Ascending aorta (tissue), 2 donors: ENCODE results near the gene CEP295NL. TPM values are rescaled to one million over a fixed set of nuclear protein-coding genes. Genes with fewer than 3 reads are reported as not detected.

Experiments
- DNase-seq, 2 donors: peaks; one replicate each; pipeline ENCODE4 v3.0.0-alpha.2; 2019; ENCODE audit warnings: low spot score in 2 of 2
- H3K27ac ChIP-seq, 2 donors: fragments of 200-600 bp; sonication (generic); one replicate each; pipeline ENCODE4 v1.5.1; 2016 to 2017; ENCODE audit warnings: mild to moderate bottlenecking in 1 of 2
- H3K27me3 ChIP-seq: fragments of 200-600 bp; sonication (generic); one replicate; pipeline ENCODE4 v1.5.1; 2017
- H3K36me3 ChIP-seq, 2 donors: fragments of 200-600 bp; sonication (generic); one replicate each; pipeline ENCODE4 v1.5.1; 2016
- H3K4me1 ChIP-seq, 2 donors: fragments of 200-600 bp; sonication (generic); one replicate each; pipeline ENCODE4 v1.5.1; 2016 to 2017; ENCODE audit warnings: mild to moderate bottlenecking in 1 of 2
- H3K4me3 ChIP-seq, 2 donors: fragments of 200-600 bp; sonication (generic); one replicate each; pipeline ENCODE4 v1.5.1; 2016 to 2017; ENCODE audit warnings: mild to moderate bottlenecking in 1 of 2
- H3K9me3 ChIP-seq, 2 donors: fragments of 200-600 bp; sonication (generic); one replicate each; pipeline ENCODE4 v1.5.1; 2016
- CTCF ChIP-seq, 3 experiments: fragments of 200-600 bp in 2 of 3; fragments of 450-650 bp in 1 of 3; sonication (generic) in 2 of 3; IDR thresholded peaks; one replicate each; pipeline ENCODE4 v1.5.1; 2016 to 2019; ENCODE audit warnings: antibody characterized with exemption in 3 of 3, mild to moderate bottlenecking in 1 of 3, moderate library complexity in 1 of 3
- intact Hi-C: fragments of 100-400 bp; cut with DNase I; formaldehyde crosslinking; loops from one replicate; pipeline ENCODE4 v1.15.1; 2023
- total RNA-seq: library from RNA; depleted of rRNA; stranded (reverse); fragments of >200 nt; gene quantifications from one replicate; pipeline ENCODE4 v1.1.0, GENCODE V29; 2016

The CEP295NL gene
- total RNA-seq, 1 donor from 2014 or later = 10.7 TPM

GRCh38 chr17:78925234-78925633 lies 22.2 kb upstream of the CEP295NL start, which contains the start of gene TIMP2:
TIMP2 (minus strand) TSS chr17:78925387; CDS start chr17:78925088, 299 bp downstream.
- Histone ChIP-seq H3K27ac (peak within 1 kb of the TSS; percentile 92 to 96), H3K27me3 (no peaks in the 10 kb centered on the region), H3K36me3 (no peaks in the 10 kb centered on the region), H3K4me1 (peaks cover 25 to 55% of the 10 kb centered on the region in 2 donors), H3K9me3 (no peaks in the 10 kb centered on the region), H3K4me3 (peak within 1 kb of the TSS; percentile 94 to 98)
- TF ChIP-seq CTCF (IDR thresholded peaks at IDR 0.05) = peak in 1 of 3 experiments; percentile 8
- DNase-seq = peak; percentile 43 to 90
- intact Hi-C loops = loop anchor here (1.0 to 2.0 kb wide), 6 partner anchors 9 to 84 kb away; partner anchors contain the start of gene USP36

GRCh38 chr17:78924481-78925151 lies 21.6 kb upstream of the CEP295NL start:
- peaks cover 25 to 61% of the 10 kb centered on the region in 2 donors for H3K4me1 ChIP-seq
- intact Hi-C loops = loop anchor here (1.0 to 2.0 kb wide), 6 partner anchors 10 to 84 kb away; partner anchors contain the start of gene USP36

GRCh38 chr17:78923660-78924453 lies 20.9 kb upstream of the CEP295NL start:
- Histone ChIP-seq H3K27ac (peak overlapping the region; percentile 82 to 96), H3K36me3 (no peaks in the 10 kb centered on the region), H3K9me3 (no peaks in the 10 kb centered on the region), H3K4me1 (peaks cover 25 to 66% of the 10 kb centered on the region in 2 donors), H3K27me3 (no peaks in the 10 kb centered on the region), H3K4me3 (peak overlapping the region; percentile 94 to 98)
- DNase-seq = no peak
- TF ChIP-seq CTCF (IDR thresholded peaks at IDR 0.05) = no peak
- intact Hi-C loops = loop anchor here (2.0 kb wide), 5 partner anchors 15 to 83 kb away; partner anchors contain the start of gene USP36

More at GRCh38 chr17:78924481-78925151, 21.6 kb upstream of the CEP295NL start:
- Histone ChIP-seq H3K36me3 (no peaks in the 10 kb centered on the region), H3K4me3 (peak overlapping the region; percentile 94 to 98), H3K27ac (peak overlapping the region; percentile 82 to 96), H3K27me3 (no peaks in the 10 kb centered on the region), H3K9me3 (no peaks in the 10 kb centered on the region)
- TF ChIP-seq CTCF (IDR thresholded peaks at IDR 0.05) = no peak
- no peak for DNase-seq

GRCh38 chr17:78922816-78923498 lies 20.0 kb upstream of the CEP295NL start:
- no peaks in the 10 kb centered on the region for H3K9me3 ChIP-seq
- no peak for DNase-seq
- intact Hi-C loops = no loop called here
- H3K36me3 ChIP-seq = no peaks in the 10 kb centered on the region
- peaks cover 25 to 71% of the 10 kb centered on the region in 2 donors for H3K4me1 ChIP-seq
- H3K4me3 ChIP-seq = peak overlapping the region; percentile 94 to 98
- no peaks in the 10 kb centered on the region for H3K27me3 ChIP-seq
- TF ChIP-seq CTCF (IDR thresholded peaks at IDR 0.05) = no peak
- peak overlapping the region; percentile 82 to 96 for H3K27ac ChIP-seq

- TF ChIP-seq CTCF (IDR thresholded peaks at IDR 0.05) = no peak
- H3K36me3 ChIP-seq = peaks cover 0 to 3% of the 10 kb centered on the region in 2 donors
- H3K27ac ChIP-seq = peak overlapping the region; percentile 82 to 96
- no peaks in the 10 kb centered on the region for H3K27me3 ChIP-seq
- H3K9me3 ChIP-seq = no peaks in the 10 kb centered on the region
- H3K4me3 ChIP-seq = peak overlapping the region; percentile 94 to 98
- H3K4me1 ChIP-seq = peaks cover 25 to 69% of the 10 kb centered on the region in 2 donors
- intact Hi-C loops = loop anchor here (2.0 kb wide), 1 partner anchor 25 kb away; no protein-coding TSS in a partner anchor
- DNase-seq = no peak
These were observed 18.5 kb upstream of the CEP295NL start for GRCh38 chr17:78921437-78921971.
